HG03097 (cell line): Measurements from ENCODE around the gene SERPINA10.
"Not testable (repeated sequence)": the region's sequence is repeated elsewhere in the genome, so short reads cannot be mapped to it uniquely, and the experiment has no call there.

ENCODE experiments used
- ATAC-seq: cut with Tn5 transposase; IDR thresholded peaks from one replicate; pipeline ENCODE4 v1.9.1; 2021; ENCODE audit not compliant: unreplicated experiment, low FRiP score

The SERPINA10 gene

GRCh38 chr14:94314890-94315289 lies 21.8 kb upstream of the SERPINA10 start:
- ATAC-seq: no peak

GRCh38 chr14:94313991-94314655 lies 21.1 kb upstream of the SERPINA10 start:
- no peak for ATAC-seq

GRCh38 chr14:94312481-94313246 lies 19.6 kb upstream of the SERPINA10 start:
- no peak for ATAC-seq

GRCh38 chr14:94310248-94310647 lies 17.2 kb upstream of the SERPINA10 start:
- no peak for ATAC-seq

GRCh38 chr14:94309721-94310120 lies 16.7 kb upstream of the SERPINA10 start:
- ATAC-seq: no peak

GRCh38 chr14:94307410-94307992 lies 14.4 kb upstream of the SERPINA10 start:
- no peak for ATAC-seq

- ATAC-seq: no peak
Measured at GRCh38 chr14:94306047-94306978, 13.2 kb upstream of the SERPINA10 start.

GRCh38 chr14:94305620-94306019 lies 12.6 kb upstream of the SERPINA10 start:
- ATAC-seq: no peak

GRCh38 chr14:94304243-94304642 lies 11.2 kb upstream of the SERPINA10 start:
- no peak for ATAC-seq

- ATAC-seq: no peak
Measured at GRCh38 chr14:94303111-94303510, 10.0 kb upstream of the SERPINA10 start.

GRCh38 chr14:94298130-94298529 lies 5.1 kb upstream of the SERPINA10 start:
- no peak for ATAC-seq

- not testable (repeated sequence) for ATAC-seq
Measured at GRCh38 chr14:94296181-94296545, 3.1 kb upstream of the SERPINA10 start.

GRCh38 chr14:94295360-94296180 lies 2.5 kb upstream of the SERPINA10 start:
- ATAC-seq: no peak

- no peak for ATAC-seq
Measured at GRCh38 chr14:94293578-94293924, 483 bp upstream of the SERPINA10 start.

- ATAC-seq: no peak
Measured at GRCh38 chr14:94292526-94292871, 569 bp downstream of the SERPINA10 start.

- ATAC-seq: no peak
Measured at GRCh38 chr14:94291906-94292525, 1.1 kb downstream of the SERPINA10 start.

GRCh38 chr14:94291159-94291905 lies 1.7 kb downstream of the SERPINA10 start:
- ATAC-seq: no peak

- ATAC-seq: no peak
Measured at GRCh38 chr14:94290197-94290596, 2.9 kb downstream of the SERPINA10 start.
